Adrenal gland (tissue), 12 donors: ENCODE data around the gene MTMR6. TPM values are rescaled to one million over a fixed set of nuclear protein-coding genes. Genes with fewer than 3 reads are reported as not detected.

Experiments
- DNase-seq, 7 donors: peaks; one replicate each; pipeline ENCODE4 v3.0.0-alpha.2; 2019 to 2020
- H3K27ac ChIP-seq, 5 donors: fragments of 200-600 bp; sonication (generic) in 4 of 5; 1 replicate in 3 of 5; 2 replicates in 2 of 5; pipeline versions ENCODE4 v1.5.1 to v1.8.0; 2016 to 2020; ENCODE audit warnings: mild to moderate bottlenecking in 1 of 5
- H3K27me3 ChIP-seq: fragments of 200-600 bp; 2 replicates; pipeline ENCODE4 v1.8.0; 2021
- H3K36me3 ChIP-seq, 2 donors: fragments of 200-600 bp; replicated peaks in 1 of 2; 1 replicate in 1 of 2; 2 replicates in 1 of 2; pipeline versions ENCODE4 v1.5.1 to v1.8.0; 2018 to 2022
- H3K4me1 ChIP-seq, 2 donors: fragments of 200-600 bp; replicated peaks in 1 of 2; 1 replicate in 1 of 2; 2 replicates in 1 of 2; pipeline versions ENCODE4 v1.5.1 to v1.8.0; 2018 to 2021
- H3K4me3 ChIP-seq, 4 donors: fragments of 200-600 bp; sonication (generic) in 3 of 4; one replicate each; pipeline ENCODE4 v1.5.1; 2016 to 2018
- H3K9me3 ChIP-seq, 3 donors: fragments of 200-600 bp; sonication (generic) in 1 of 3; replicated peaks in 1 of 3; 1 replicate in 2 of 3; 2 replicates in 1 of 3; pipeline versions ENCODE4 v1.5.1 to v1.8.0; 2016 to 2021
- POLR2A ChIP-seq, 2 donors: fragments of 450-650 bp; IDR thresholded peaks; one replicate each; pipeline ENCODE4 v1.6.1; 2017; ENCODE audit warnings: antibody characterized with exemption in 2 of 2, mild to moderate bottlenecking in 2 of 2, moderate library complexity in 1 of 2
- WGBS, 4 donors: extraction: QIAGEN DNeasy Blood & Tissue Kit in 2 of 4; methylation state at CpG; one replicate each; pipeline versions ENCODE4 v1.1.5 to v1.1.7; 2013 to 2017; 5-methylcytosine and 5-hydroxymethylcytosine counted together
- intact Hi-C, 2 donors: fragments of 100-400 bp; cut with DNase I; formaldehyde crosslinking; loops; one replicate each; pipeline versions ENCODE4 v1.14.1 to v1.15.0; 2022 to 2023
- polyA plus RNA-seq, 3 donors: library from polyadenylated mRNA; stranded (reverse); fragments of 200-250 nt in 2 of 3; fragments of 350-450 nt in 1 of 3; fragmentation: Illumina TruSeq in 1 of 3; extraction: RNeasy Lipid Tissue Mini Kit (QIAGEN cat#74804) in 1 of 3; gene quantifications; one replicate each; pipeline ENCODE4 v1.2.3, GENCODE V29; 2013 to 2014
- total RNA-seq, 9 donors: library from RNA; depleted of rRNA in 4 of 9; stranded (reverse); fragments of >200 nt in 4 of 9; fragments of 120-200 nt in 1 of 9; fragmentation: NEBNext Ultra II Directional in 1 of 9; extraction: Animal tissue kit (Norgen Biotek cat#: 25700) in 1 of 9; gene quantifications; one replicate each; pipeline versions ENCODE4 v1.1.0 to v1.2.4, GENCODE V29; 2013 to 2023
- TF ChIP-seq, protein P1 (sequence below), 6 experiments: fragments of 450-650 bp in 4 of 6; fragments of 200-600 bp in 2 of 6; sonication (generic) in 1 of 6; IDR thresholded peaks; 1 replicate in 5 of 6; 2 replicates in 1 of 6; pipeline versions ENCODE4 v1.5.1 to v1.8.0; 2016 to 2021; ENCODE audit warnings: antibody characterized with exemption in 6 of 6, mild to moderate bottlenecking in 2 of 6, moderate library complexity in 1 of 6
- donor health status: healthy with polysubstance abuse.
- donor health status: Bipolar disorder and iron deficiency.
- donor health status: DM: yes; HTN: yes; CAD: no.
- donor health status: DM: no; HTN: no; CAD: no.
- donor health status: DM: no; HTN: no; CAD: no.
- donor health status: DM: yes; HTN: yes; CAD: no.

The MTMR6 gene
- total and polyA plus RNA-seq, 12 donors: 6.0 to 57.2 (median 36.1) TPM

DNA sequence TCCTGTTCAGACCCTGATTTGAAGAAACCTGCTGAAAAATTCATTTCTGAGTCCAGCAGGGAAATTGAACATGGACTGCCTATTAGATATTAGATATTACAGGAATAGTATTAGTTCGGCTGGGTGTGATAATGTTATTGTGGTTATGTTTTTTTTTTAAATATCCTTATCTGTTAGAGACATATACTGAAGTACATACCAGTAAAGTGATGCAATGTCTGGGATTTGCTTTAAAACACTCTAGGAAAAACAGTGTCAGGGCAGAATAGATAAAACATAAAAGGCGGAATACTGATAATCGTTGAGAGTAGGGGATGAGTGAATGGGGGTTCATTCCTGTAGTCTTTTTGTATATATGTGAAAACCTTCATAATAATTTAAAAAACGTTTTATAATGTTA is 86.5 kb downstream of the MTMR6 start:
- no peaks in the 10 kb centered on the region for H3K36me3 ChIP-seq
- no peaks in the 10 kb centered on the region for H3K27me3 ChIP-seq
- H3K4me1 ChIP-seq: no peaks in the 10 kb centered on the region
- H3K4me3 ChIP-seq: no peak overlapping the region
- TF ChIP-seq, protein P1, sequence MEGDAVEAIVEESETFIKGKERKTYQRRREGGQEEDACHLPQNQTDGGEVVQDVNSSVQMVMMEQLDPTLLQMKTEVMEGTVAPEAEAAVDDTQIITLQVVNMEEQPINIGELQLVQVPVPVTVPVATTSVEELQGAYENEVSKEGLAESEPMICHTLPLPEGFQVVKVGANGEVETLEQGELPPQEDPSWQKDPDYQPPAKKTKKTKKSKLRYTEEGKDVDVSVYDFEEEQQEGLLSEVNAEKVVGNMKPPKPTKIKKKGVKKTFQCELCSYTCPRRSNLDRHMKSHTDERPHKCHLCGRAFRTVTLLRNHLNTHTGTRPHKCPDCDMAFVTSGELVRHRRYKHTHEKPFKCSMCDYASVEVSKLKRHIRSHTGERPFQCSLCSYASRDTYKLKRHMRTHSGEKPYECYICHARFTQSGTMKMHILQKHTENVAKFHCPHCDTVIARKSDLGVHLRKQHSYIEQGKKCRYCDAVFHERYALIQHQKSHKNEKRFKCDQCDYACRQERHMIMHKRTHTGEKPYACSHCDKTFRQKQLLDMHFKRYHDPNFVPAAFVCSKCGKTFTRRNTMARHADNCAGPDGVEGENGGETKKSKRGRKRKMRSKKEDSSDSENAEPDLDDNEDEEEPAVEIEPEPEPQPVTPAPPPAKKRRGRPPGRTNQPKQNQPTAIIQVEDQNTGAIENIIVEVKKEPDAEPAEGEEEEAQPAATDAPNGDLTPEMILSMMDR (IDR thresholded peaks at IDR 0.05): no peak
- TF ChIP-seq POLR2A (IDR thresholded peaks at IDR 0.05): no peak
- H3K27ac ChIP-seq: no peak overlapping the region
- 49 to 59% (median 57%) methylated on average over 4 of the region's 4 CpGs for WGBS, 4 donors
- intact Hi-C loops: no loop called here
- DNase-seq: no peak
- no peaks in the 10 kb centered on the region for H3K9me3 ChIP-seq

DNA sequence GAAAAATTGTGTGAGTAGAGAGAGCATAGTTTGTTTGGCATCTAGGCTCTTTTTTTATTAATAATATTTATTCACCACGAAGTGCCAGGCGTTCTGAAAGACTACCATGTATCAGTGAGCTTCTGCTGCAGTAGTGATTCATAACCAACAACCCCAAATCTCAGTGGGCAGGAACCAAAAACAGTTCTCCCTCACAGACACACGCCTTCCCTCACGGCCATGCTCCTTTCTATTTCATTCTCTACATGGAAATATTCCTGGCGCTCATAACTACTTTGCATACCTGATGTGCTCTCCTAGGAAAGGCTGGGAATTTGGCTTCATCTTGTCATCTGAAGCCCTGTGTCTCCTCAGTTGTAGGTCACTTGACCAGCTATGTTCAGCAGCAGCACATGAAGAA is 88.6 kb downstream of the MTMR6 start:
- WGBS, 4 donors: 76 to 79% (median 79%) methylated on average over 5 of the region's 5 CpGs
- Histone ChIP-seq H3K9me3 (no peaks in the 10 kb centered on the region), H3K36me3 (no peaks in the 10 kb centered on the region), H3K27me3 (no peaks in the 10 kb centered on the region), H3K4me1 (no peaks in the 10 kb centered on the region), H3K4me3 (no peak overlapping the region), H3K27ac (no peak overlapping the region)
- intact Hi-C loops: no loop called here
- DNase-seq: no peak
- TF ChIP-seq POLR2A (IDR thresholded peaks at IDR 0.05): no peak
- TF ChIP-seq, protein P1 (IDR thresholded peaks at IDR 0.05): no peak

DNA sequence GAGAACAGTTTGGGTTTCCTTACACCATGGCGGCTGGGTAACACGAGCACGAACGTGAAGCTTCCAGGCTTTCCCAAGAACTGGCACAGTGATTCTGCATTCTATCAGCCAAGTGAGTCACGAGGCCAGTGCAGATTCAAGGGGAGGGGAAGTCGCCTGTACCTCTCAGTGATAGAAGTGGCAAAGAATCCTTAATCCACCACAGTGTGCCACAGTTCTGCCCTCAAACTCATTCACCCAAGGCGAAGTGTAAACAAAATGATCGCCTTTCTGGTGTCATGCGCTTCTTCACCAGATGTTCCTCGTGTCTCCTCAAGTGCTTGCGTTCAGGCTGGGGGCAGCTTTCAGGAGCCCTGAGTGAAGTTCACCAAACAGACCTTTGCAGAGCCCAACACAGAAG is 90.3 kb downstream of the MTMR6 start:
- 73 to 86% (median 85%) methylated on average over 8 to 11 of the region's 11 CpGs for WGBS, 4 donors
- Histone ChIP-seq H3K27me3 (no peaks in the 10 kb centered on the region), H3K9me3 (no peaks in the 10 kb centered on the region), H3K27ac (no peak overlapping the region), H3K4me3 (no peak overlapping the region), H3K4me1 (no peaks in the 10 kb centered on the region), H3K36me3 (no peaks in the 10 kb centered on the region)
- intact Hi-C loops: no loop called here
- TF ChIP-seq, protein P1 (IDR thresholded peaks at IDR 0.05): no peak
- no peak for TF ChIP-seq POLR2A (IDR thresholded peaks at IDR 0.05)
- DNase-seq: no peak

Other genes starting within 250 kb of the MTMR6 start
- gene PABPC3, start 191.4 kb downstream of the MTMR6 start, total RNA-seq: under 1 TPM in 5 of 9 donors, not detected in 4; 0.06 to 0.19 (median 0.13) TPM
- gene PABPC3, start 191.4 kb downstream of the MTMR6 start, polyA plus RNA-seq: under 1 TPM in 2 of 3 donors, not detected in 1; 0.07 to 0.38 TPM
- under 1 TPM in 3 of 9 donors, not detected in 6; 0.41 to 0.70 (median 0.61) TPM for gene AMER2, start 115.2 kb downstream of the MTMR6 start, total RNA-seq
- gene AMER2, start 115.2 kb downstream of the MTMR6 start, polyA plus RNA-seq: under 1 TPM; 0.03 to 0.16 (median 0.11) TPM
- 10 to 100 TPM; 23.4 to 59.7 (median 41.2) TPM for gene NUP58, start 14.1 kb upstream of the MTMR6 start, total RNA-seq
- gene NUP58, start 14.1 kb upstream of the MTMR6 start, polyA plus RNA-seq: 10 to 100 TPM; 11.2 to 36.3 (median 16.2) TPM
- 10 to 100 TPM in 3 of 9 donors, 1 to 10 TPM in 6; 2.7 to 14.0 (median 4.4) TPM for gene ATP8A2, start 84.5 kb upstream of the MTMR6 start, total RNA-seq
- gene ATP8A2, start 84.5 kb upstream of the MTMR6 start, polyA plus RNA-seq: 1 to 10 TPM in 2 of 3 donors, under 1 TPM in 1; 0.77 to 4.3 (median 1.1) TPM